K562 treated with DMSO at 1 percent for 4 hours (cell line): ENCODE results near the gene NDUFA7. TPM values are rescaled to one million over a fixed set of nuclear protein-coding genes. Genes with fewer than 3 reads are reported as not detected.

ENCODE experiments used
- total RNA-seq: library from RNA; unstranded; fragments of 300-600 nt; gene quantifications from 2 replicates; pipeline ENCODE4 v1.2.3, GENCODE V29; 2022; ENCODE audit not compliant: insufficient read depth

The NDUFA7 gene
- total RNA-seq, result 125 and 162 TPM in 2 replicates

DNA sequence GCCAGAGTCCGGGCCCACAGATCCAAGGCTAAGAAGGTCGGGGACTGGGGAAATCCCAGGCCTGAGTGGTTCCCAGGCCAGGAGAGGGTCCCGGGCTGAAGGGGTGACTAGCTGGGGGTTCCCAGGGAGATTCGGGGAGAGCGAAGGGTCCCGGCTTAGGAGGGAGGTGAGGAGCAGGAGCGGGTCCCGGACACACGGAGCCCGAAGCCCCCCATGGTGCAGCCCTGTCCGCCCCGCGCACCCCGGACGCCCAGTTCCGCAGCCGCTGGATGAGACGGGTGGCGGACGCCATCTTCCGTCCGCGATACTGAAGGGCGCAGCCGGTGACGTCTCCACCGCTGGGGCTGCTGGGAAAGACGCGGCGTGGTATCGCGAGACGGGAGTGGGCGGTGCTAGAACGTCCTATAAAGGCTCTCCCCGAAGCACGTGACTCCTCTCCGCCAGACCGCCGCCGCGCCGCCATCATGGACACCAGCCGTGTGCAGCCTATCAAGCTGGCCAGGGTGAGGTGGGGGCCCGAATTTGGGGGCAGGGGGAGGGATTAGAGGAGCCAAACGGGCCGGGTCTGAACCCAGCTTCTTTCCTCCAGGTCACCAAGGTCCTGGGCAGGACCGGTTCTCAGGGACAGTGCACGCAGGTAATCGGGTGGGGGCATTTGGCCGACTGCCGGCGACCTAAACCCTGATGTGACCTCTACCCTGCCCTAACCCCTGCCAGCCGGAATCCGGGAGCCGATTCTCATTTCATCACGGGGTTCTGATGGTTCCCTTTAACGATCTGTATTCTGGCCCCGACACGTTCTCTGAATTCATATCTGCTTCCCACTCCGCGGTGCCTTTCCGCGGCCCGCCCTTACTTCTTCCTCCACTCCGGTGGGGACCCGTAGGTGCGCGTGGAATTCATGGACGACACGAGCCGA lies at the start of gene NDUFA7, which contains the start of gene RPS28:
NDUFA7 (minus strand) TSS at position 309 of the 919 bp plus-strand sequence; CDS start at position 292, 17 bp downstream.
RPS28 (plus strand) TSS at position 430 of the 919 bp plus-strand sequence; CDS start at position 465, 35 bp downstream.

DNA sequence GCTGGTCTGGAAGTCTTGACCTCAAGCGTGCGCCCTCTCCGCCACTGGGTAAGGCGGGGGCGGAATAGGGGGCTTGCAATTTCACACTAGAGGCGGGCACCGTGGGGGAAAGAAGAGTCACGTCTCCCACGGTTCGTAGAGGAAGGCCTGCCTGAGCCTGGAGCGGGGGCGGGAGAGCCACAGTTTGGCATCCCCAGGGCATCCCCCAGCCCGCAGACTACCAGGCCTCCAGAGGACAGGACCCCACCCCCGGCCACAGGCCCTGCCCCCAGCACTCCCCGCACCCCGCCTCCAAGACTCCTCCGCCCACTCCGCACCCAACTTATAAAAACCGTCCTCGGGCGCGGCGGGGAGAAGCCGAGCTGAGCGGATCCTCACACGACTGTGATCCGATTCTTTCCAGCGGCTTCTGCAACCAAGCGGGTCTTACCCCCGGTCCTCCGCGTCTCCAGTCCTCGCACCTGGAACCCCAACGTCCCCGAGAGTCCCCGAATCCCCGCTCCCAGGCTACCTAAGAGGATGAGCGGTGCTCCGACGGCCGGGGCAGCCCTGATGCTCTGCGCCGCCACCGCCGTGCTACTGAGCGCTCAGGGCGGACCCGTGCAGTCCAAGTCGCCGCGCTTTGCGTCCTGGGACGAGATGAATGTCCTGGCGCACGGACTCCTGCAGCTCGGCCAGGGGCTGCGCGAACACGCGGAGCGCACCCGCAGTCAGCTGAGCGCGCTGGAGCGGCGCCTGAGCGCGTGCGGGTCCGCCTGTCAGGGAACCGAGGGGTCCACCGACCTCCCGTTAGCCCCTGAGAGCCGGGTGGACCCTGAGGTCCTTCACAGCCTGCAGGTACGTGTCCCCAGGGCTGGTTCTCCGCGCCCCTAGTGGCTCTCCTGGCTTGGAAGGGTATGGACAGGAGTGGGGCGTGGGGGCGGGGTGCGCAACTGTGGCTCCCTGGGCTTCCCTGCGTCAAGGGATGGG lies 42.9 kb upstream of the NDUFA7 start, which contains the start of gene ANGPTL4:
ANGPTL4 (plus strand) TSS at position 353 of the 969 bp plus-strand sequence; CDS start at position 520, 167 bp downstream.

DNA sequence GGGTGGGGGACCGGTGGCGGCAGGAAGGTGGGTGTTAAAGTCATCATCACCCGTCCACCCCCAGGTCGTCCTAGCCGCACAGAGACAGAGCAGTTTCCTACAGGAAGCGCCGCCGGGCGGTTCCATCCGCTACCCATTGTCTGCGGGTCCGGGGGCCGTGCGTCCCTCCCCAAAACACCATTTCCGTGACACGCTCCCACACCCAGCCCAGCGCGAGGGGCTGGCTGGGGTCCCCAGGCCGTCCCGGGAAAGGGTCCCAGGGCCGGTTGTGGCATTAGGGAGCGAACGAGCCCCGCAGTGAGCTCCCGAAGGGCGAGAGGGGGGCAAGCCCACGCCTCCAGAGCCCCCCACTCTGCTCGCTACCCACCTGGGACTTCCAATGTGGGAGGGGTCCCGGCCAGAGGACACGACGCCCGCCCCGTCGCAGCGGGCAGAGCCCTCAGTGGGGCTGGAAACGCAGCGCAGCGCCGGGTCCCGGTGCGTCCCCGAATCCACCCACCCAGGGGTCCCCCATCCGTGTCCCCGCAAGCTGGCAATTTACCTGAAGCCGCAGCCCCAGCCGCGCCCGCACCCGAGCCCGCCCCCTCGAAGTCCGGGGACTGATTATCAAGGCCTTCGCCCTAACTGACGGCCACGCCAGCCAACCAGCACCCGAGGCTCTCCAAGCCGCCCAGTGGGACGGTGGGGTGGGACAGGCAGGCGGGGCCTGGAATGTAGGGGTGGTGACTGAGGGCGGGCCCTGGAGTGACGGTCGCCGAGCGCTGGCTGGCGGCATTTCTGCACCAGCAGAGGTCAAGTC lies 21.7 kb upstream of the NDUFA7 start, which contains the start of gene KANK3:
KANK3 (minus strand) TSS at position 579 of the 799 bp plus-strand sequence. CDS start 5,434 bp downstream, outside the sequence.

GRCh38 chr19:8307965-8308866 lies 13.0 kb downstream of the NDUFA7 start, which contains the start of gene CD320:
Gene CD320, minus strand, starts transcription at chr19:8308358. Its CDS starts 68 bp downstream, at chr19:8308290.

Other genes with a start within 250 kb of the NDUFA7 start
- gene FBN3, start 171.8 kb downstream of the NDUFA7 start, total RNA-seq, result 0.06 TPM in 1 of 2 replicates, not detected in the other
- 14.0 and 16.9 TPM in 2 replicates for gene CERS4, start 112.0 kb downstream of the NDUFA7 start, total RNA-seq
- gene CD320, start 13.0 kb downstream of the NDUFA7 start, total RNA-seq, result 81.9 and 94.6 TPM in 2 replicates
- 2,822 and 2,824 TPM in 2 replicates for gene RPS28, start 121 bp upstream of the NDUFA7 start, total RNA-seq
- 2.0 TPM in 1 of 2 replicates, not detected in the other for gene KANK3, start 21.9 kb upstream of the NDUFA7 start, total RNA-seq
- gene ANGPTL4, start 42.8 kb upstream of the NDUFA7 start, total RNA-seq, result 1.9 TPM in 1 of 2 replicates, not detected in the other
- 117 TPM in 2 replicates for gene RAB11B, start 69.0 kb upstream of the NDUFA7 start, total RNA-seq
- 13.8 and 15.4 TPM in 2 replicates for gene MARCHF2, start 91.9 kb upstream of the NDUFA7 start, total RNA-seq
- gene HNRNPM, start 123.6 kb upstream of the NDUFA7 start, total RNA-seq, result 366 and 371 TPM in 2 replicates
- not detected in 2 replicates for gene PRAM1, start 181.3 kb upstream of the NDUFA7 start, total RNA-seq
- gene ZNF414, start 192.8 kb upstream of the NDUFA7 start, total RNA-seq, result 5.4 and 14.3 TPM in 2 replicates